Stimulated activated CD8-positive, alpha-beta memory T cell treated with anti-CD3 and anti-CD28 coated beads, Interleukin-2, amount 100 ng/mL, for 1 hour (primary cell): ENCODE results near the gene ARHGAP19.

ENCODE experiments used
- DNase-seq, 2 donors: peaks; one replicate each; pipeline ENCODE4 v3.0.0-alpha.2; 2020; ENCODE audit warnings: low read depth in 2 of 2

ARHGAP19 gene

GRCh38 chr10:97229322-97230015, 63.0 kb downstream of the ARHGAP19 start:
- DNase-seq, result no peak

GRCh38 chr10:97228775-97229157, 63.7 kb downstream of the ARHGAP19 start:
- no peak for DNase-seq

- no peak for DNase-seq
Measured at GRCh38 chr10:97228130-97228774, 64.2 kb downstream of the ARHGAP19 start.

- DNase-seq, result no peak
Measured at GRCh38 chr10:97226398-97226797, 66.0 kb downstream of the ARHGAP19 start.

- DNase-seq, result no peak
Measured at GRCh38 chr10:97224483-97225435, 67.7 kb downstream of the ARHGAP19 start.

GRCh38 chr10:97222326-97222961, 70.0 kb downstream of the ARHGAP19 start:
- no peak for DNase-seq

- DNase-seq, result no peak
Measured at GRCh38 chr10:97220355-97220754, 72.1 kb downstream of the ARHGAP19 start.

GRCh38 chr10:97217299-97217698, 75.1 kb downstream of the ARHGAP19 start:
- DNase-seq, result no peak

GRCh38 chr10:97215619-97216260, 76.7 kb downstream of the ARHGAP19 start:
- DNase-seq, result no peak

GRCh38 chr10:97213431-97213830, 79.0 kb downstream of the ARHGAP19 start:
- DNase-seq, result no peak

- DNase-seq, result no peak
Measured at GRCh38 chr10:97211229-97211628, 81.2 kb downstream of the ARHGAP19 start.

GRCh38 chr10:97210543-97210960, 81.9 kb downstream of the ARHGAP19 start:
- DNase-seq, result peak; percentile 37 to 42

GRCh38 chr10:97207756-97208346, 84.6 kb downstream of the ARHGAP19 start:
- no peak for DNase-seq

- DNase-seq, result no peak
Measured at GRCh38 chr10:97207131-97207530, 85.3 kb downstream of the ARHGAP19 start.

- no peak for DNase-seq
Measured at GRCh38 chr10:97204826-97205679, 87.4 kb downstream of the ARHGAP19 start.

- no peak for DNase-seq
Measured at GRCh38 chr10:97203220-97203619, 89.2 kb downstream of the ARHGAP19 start.

GRCh38 chr10:97200616-97201015, 91.8 kb downstream of the ARHGAP19 start:
- DNase-seq, result no peak

GRCh38 chr10:97199152-97199551, 93.3 kb downstream of the ARHGAP19 start:
- DNase-seq, result no peak

- DNase-seq, result no peak
Measured at GRCh38 chr10:97197030-97197500, 95.4 kb downstream of the ARHGAP19 start.
